Vagina (tissue), 2 donors: ENCODE data around the gene MBTPS1. TPM values are rescaled to one million over a fixed set of nuclear protein-coding genes. Genes with fewer than 3 reads are reported as not detected.

Experiments
- DNase-seq, 2 donors: peaks; one replicate each; pipeline ENCODE4 v3.0.0-alpha.2; 2017; ENCODE audit errors: extremely low spot score in 2 of 2
- H3K27ac ChIP-seq: fragments of 200-600 bp; sonication (generic); one replicate; pipeline ENCODE4 v1.5.1; 2019
- H3K27me3 ChIP-seq: fragments of 200-600 bp; sonication (generic); one replicate; pipeline ENCODE4 v1.5.1; 2019
- H3K36me3 ChIP-seq, 2 donors: fragments of 200-600 bp; sonication (generic); one replicate each; pipeline ENCODE4 v1.5.1; 2017 to 2019
- H3K4me1 ChIP-seq: fragments of 200-600 bp; sonication (generic); one replicate; pipeline ENCODE4 v1.5.1; 2019
- H3K4me3 ChIP-seq, 2 donors: fragments of 200-600 bp; sonication (generic); 1 replicate in 1 of 2; 2 replicates in 1 of 2; pipeline ENCODE4 v1.5.1; 2016 to 2019
- H3K9me3 ChIP-seq: fragments of 200-600 bp; sonication (generic); one replicate; pipeline ENCODE4 v1.5.1; 2019
- POLR2A ChIP-seq, 2 donors: fragments of 450-650 bp; IDR thresholded peaks; one replicate each; pipeline ENCODE4 v1.6.1; 2017; ENCODE audit warnings: antibody characterized with exemption in 2 of 2, mild to moderate bottlenecking in 2 of 2, moderate library complexity in 2 of 2
- POLR2AphosphoS5 ChIP-seq, 2 donors: sonication (generic); formaldehyde crosslinking; IDR thresholded peaks; one replicate each; pipeline ENCODE4 v1.9.0; 2017; ENCODE audit warnings: antibody characterized with exemption in 2 of 2, mild to moderate bottlenecking in 2 of 2, low read depth in 1 of 2; ENCODE audit not compliant: insufficient read depth in 1 of 2
- intact Hi-C: fragments of 100-400 bp; cut with DNase I; formaldehyde crosslinking; loops from one replicate; pipeline ENCODE4 v1.15.1; 2023
- total RNA-seq: library from RNA; depleted of rRNA; stranded (reverse); fragments of >200 nt; gene quantifications from one replicate; pipeline ENCODE4 v1.2.3, GENCODE V29; 2016
- TF ChIP-seq, protein P1 (sequence below), 3 experiments: fragments of 450-650 bp in 2 of 3; fragments of 200-600 bp in 1 of 3; sonication (generic) in 1 of 3; IDR thresholded peaks; one replicate each; pipeline ENCODE4 v1.5.1; 2017 to 2019; ENCODE audit warnings: antibody characterized with exemption in 3 of 3, mild to moderate bottlenecking in 2 of 3, moderate library complexity in 2 of 3

MBTPS1 gene
- total RNA-seq, 1 donor from 2014 or later, result 71.0 TPM

DNA sequence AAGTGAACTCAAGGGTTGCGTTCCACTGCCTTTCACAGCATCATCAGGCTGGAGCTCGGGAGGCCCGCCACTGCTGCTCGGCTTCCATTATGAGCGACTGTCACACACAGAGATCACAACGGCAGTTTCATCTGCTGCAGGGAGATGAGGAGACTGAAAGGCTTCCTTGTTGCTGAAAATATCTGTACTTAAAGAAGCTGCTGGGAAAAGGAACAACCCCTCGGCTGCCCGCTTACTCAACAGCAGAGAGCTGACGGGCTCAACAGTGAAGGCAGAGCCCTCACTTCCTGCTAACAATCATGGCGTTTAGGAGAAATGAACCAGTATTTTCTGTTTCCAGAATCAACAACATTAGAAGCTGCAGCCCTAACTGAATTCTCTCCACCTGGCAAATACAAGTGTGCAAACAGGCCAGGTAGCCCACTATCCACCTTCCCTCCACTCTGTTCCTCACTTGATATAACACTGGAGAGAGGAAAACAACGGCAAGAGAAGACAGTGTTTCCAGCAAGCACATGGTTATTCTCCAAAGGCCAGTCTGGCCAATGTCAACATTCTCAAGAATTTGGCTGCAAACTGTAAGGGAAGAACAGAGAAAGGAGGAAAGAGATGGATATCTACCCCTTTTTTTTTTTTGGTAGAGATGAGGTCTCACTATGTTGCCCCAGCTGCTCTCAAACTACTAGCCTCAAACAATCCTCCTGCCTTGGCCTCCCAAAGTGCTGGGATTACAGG, 33.7 kb downstream of the MBTPS1 start:
- H3K9me3 ChIP-seq, result no peaks in the 10 kb centered on the region
- H3K4me3 ChIP-seq, result no peak overlapping the region
- H3K27me3 ChIP-seq, result no peaks in the 10 kb centered on the region
- H3K36me3 ChIP-seq, result peaks cover 0 to 74% of the 10 kb centered on the region in 2 donors
- intact Hi-C loops, result loop anchor here (10.0 kb wide), 1 partner anchor 102 kb away; the partner anchor contains the start of gene TAF1C
- H3K4me1 ChIP-seq, result peaks cover 5% of the 10 kb centered on the region
- TF ChIP-seq POLR2AphosphoS5 (IDR thresholded peaks at IDR 0.05; ENCODE audit: insufficient read depth in 1 of 2, low read depth in 1 of 2) (no peak), POLR2A (IDR thresholded peaks at IDR 0.05) (no peak)
- TF ChIP-seq, protein P1, sequence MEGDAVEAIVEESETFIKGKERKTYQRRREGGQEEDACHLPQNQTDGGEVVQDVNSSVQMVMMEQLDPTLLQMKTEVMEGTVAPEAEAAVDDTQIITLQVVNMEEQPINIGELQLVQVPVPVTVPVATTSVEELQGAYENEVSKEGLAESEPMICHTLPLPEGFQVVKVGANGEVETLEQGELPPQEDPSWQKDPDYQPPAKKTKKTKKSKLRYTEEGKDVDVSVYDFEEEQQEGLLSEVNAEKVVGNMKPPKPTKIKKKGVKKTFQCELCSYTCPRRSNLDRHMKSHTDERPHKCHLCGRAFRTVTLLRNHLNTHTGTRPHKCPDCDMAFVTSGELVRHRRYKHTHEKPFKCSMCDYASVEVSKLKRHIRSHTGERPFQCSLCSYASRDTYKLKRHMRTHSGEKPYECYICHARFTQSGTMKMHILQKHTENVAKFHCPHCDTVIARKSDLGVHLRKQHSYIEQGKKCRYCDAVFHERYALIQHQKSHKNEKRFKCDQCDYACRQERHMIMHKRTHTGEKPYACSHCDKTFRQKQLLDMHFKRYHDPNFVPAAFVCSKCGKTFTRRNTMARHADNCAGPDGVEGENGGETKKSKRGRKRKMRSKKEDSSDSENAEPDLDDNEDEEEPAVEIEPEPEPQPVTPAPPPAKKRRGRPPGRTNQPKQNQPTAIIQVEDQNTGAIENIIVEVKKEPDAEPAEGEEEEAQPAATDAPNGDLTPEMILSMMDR (IDR thresholded peaks at IDR 0.05), result no peak
- no peak overlapping the region for H3K27ac ChIP-seq
- DNase-seq, result no peak

DNA sequence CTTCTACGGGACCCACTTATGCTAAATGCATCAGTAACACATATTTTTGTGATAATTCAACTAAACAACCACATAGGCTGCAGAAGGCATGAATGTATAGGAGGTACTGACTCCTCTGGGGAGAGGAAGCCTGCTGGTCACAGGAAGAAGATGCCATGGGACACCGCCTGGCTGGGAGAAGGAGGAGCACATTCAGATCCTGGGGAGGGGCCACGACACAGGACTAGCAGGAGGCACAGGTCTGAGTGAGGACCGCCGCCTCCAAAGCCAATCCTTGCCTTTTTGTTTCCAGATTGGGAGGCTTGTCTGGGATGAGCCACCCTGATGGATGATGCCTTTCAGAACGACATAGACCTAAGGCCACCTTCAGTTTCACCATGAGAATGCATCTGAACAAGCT, 34.6 kb downstream of the MBTPS1 start:
- no peak overlapping the region for H3K27ac ChIP-seq
- H3K4me3 ChIP-seq, result no peak overlapping the region
- no peak for DNase-seq
- H3K4me1 ChIP-seq, result peaks cover 5% of the 10 kb centered on the region
- TF ChIP-seq, protein P1 (IDR thresholded peaks at IDR 0.05), result no peak
- no peak for TF ChIP-seq POLR2A (IDR thresholded peaks at IDR 0.05)
- TF ChIP-seq POLR2AphosphoS5 (IDR thresholded peaks at IDR 0.05; ENCODE audit: insufficient read depth in 1 of 2, low read depth in 1 of 2), result no peak
- H3K27me3 ChIP-seq, result no peaks in the 10 kb centered on the region
- H3K36me3 ChIP-seq, result peaks cover 0 to 73% of the 10 kb centered on the region in 2 donors
- H3K9me3 ChIP-seq, result no peaks in the 10 kb centered on the region
- intact Hi-C loops, result loop anchor here (10.0 kb wide), 1 partner anchor 103 kb away; the partner anchor contains the start of gene TAF1C

DNA sequence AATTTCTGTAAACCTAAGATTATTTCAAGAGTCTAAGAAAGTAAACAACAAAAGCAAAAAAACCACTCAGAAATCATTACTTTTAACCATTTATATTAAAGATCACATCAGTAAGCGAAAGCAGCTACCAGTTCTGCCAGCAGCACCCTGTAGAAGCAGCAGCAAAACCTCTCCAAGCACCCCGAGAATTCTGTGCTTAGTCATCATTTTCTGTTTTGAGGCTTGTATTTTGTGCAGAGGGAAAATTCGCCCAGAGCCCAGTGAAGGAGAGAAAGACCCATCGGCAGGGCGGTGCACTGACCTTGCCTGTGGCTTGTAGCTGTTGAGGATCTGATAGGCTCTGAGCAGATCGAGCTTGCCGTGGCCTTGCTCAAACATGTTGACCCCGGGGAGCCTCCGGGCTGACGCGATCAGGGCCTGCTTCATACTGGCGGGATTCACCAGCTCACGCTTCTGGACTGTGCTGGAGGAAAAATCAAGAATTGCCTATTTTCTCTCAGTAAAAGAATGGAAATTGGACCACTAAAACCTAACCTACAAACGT, 35.2 kb downstream of the MBTPS1 start:
- intact Hi-C loops, result loop anchor here (10.0 kb wide), 1 partner anchor 103 kb away; the partner anchor contains the start of gene TAF1C
- TF ChIP-seq, protein P1 (IDR thresholded peaks at IDR 0.05), result no peak
- no peak for TF ChIP-seq POLR2A (IDR thresholded peaks at IDR 0.05)
- TF ChIP-seq POLR2AphosphoS5 (IDR thresholded peaks at IDR 0.05; ENCODE audit: insufficient read depth in 1 of 2, low read depth in 1 of 2), result no peak

DNA sequence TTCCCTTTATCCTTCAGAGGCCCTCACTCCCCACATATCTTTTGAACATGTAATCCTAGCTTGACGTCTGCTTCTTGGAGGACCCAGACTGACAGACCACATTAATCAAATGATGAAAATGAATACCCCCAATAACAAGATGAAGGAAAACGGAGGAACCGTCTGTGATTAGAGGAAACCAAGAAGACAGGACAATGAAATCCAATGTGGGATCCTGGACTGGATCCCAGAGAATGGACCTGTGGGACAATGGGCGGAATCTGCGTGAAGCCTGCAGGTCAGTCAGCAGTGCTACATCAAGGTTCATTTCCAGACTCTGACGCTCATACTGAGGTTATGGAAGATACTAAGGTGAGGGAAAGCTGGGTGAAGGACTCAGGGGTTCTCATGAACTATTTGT, 35.9 kb downstream of the MBTPS1 start:
- Histone ChIP-seq H3K27me3 (no peaks in the 10 kb centered on the region), H3K27ac (no peak overlapping the region), H3K4me3 (no peak overlapping the region), H3K36me3 (peaks cover 0 to 64% of the 10 kb centered on the region in 2 donors), H3K4me1 (peaks cover 5% of the 10 kb centered on the region), H3K9me3 (no peaks in the 10 kb centered on the region)
- DNase-seq, result no peak
- TF ChIP-seq POLR2A (IDR thresholded peaks at IDR 0.05) (no peak), POLR2AphosphoS5 (IDR thresholded peaks at IDR 0.05; ENCODE audit: insufficient read depth in 1 of 2, low read depth in 1 of 2) (no peak)
- TF ChIP-seq, protein P1 (IDR thresholded peaks at IDR 0.05), result no peak
- intact Hi-C loops, result loop anchor here (10.0 kb wide), 1 partner anchor 104 kb away; the partner anchor contains the start of gene TAF1C

More for the DNA sequence above, 35.2 kb downstream of the MBTPS1 start:
- Histone ChIP-seq H3K27me3 (no peaks in the 10 kb centered on the region), H3K9me3 (no peaks in the 10 kb centered on the region), H3K27ac (no peak overlapping the region), H3K4me3 (no peak overlapping the region), H3K36me3 (peaks cover 0 to 71% of the 10 kb centered on the region in 2 donors), H3K4me1 (peaks cover 5% of the 10 kb centered on the region)
- DNase-seq, result no peak
